Measurements from ENCODE around the gene PLN.

DNA sequence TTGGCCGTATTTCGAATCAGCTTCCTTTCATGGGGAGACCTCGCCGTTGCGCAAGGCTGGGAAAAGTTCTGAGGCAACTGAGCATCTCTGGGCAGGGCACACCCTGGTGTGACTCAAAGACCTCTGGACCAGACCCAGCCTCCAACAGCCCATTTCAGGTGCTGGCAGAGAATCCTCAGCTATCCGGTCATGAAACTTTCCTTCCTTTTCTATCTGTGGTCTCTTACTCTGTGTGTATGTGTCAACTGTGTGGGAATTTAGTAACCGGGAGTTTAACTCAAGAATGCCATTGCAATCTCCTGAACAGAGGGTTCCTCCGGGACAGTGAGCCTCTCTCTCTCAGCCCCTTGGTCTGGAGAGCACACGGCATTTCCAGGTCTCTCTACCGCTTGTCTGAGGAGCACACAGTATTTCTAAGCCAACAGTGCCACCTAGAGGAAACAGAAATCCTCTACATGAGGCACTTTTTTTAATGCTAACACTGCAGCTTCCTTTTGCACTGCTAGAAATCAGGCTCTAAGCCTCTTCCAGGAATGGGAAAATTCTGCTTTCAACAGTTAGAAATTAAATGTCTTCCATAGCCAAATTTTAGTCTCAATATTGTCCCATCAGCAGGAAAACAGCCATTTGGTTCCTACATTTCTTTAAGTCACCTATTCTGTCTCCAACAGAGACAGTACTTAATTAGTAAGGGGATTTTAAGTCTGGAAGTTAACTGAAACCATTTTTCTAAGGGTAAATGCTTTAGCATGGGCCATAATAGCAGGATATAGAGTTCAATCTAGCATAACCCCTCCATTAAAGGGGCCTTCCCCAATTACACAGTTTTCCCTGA is 32.7 kb downstream of the PLN start:
- TF ChIP-seq POLR2AphosphoS5 (IDR thresholded peaks at IDR 0.05; ENCODE audit: low read depth) (no peak), CTCF (IDR thresholded peaks at IDR 0.05; ENCODE audit: insufficient read depth, low read length) (peak; percentile 37), GABPA (IDR thresholded peaks at IDR 0.05; ENCODE audit: low read depth) (no peak)
- TF ChIP-seq, protein P1, sequence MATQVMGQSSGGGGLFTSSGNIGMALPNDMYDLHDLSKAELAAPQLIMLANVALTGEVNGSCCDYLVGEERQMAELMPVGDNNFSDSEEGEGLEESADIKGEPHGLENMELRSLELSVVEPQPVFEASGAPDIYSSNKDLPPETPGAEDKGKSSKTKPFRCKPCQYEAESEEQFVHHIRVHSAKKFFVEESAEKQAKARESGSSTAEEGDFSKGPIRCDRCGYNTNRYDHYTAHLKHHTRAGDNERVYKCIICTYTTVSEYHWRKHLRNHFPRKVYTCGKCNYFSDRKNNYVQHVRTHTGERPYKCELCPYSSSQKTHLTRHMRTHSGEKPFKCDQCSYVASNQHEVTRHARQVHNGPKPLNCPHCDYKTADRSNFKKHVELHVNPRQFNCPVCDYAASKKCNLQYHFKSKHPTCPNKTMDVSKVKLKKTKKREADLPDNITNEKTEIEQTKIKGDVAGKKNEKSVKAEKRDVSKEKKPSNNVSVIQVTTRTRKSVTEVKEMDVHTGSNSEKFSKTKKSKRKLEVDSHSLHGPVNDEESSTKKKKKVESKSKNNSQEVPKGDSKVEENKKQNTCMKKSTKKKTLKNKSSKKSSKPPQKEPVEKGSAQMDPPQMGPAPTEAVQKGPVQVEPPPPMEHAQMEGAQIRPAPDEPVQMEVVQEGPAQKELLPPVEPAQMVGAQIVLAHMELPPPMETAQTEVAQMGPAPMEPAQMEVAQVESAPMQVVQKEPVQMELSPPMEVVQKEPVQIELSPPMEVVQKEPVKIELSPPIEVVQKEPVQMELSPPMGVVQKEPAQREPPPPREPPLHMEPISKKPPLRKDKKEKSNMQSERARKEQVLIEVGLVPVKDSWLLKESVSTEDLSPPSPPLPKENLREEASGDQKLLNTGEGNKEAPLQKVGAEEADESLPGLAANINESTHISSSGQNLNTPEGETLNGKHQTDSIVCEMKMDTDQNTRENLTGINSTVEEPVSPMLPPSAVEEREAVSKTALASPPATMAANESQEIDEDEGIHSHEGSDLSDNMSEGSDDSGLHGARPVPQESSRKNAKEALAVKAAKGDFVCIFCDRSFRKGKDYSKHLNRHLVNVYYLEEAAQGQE (IDR thresholded peaks at IDR 0.05; ENCODE audit: insufficient replicate concordance, low read depth): no peak
